SK-N-SH treated with all-trans-retinoic acid at 6 μM for 48 hours (cell line): ENCODE results near the gene KRT1.

ENCODE experiments used
- ATAC-seq: fragments of 200-7000 bp; cut with Tn5 transposase; 3 replicates; pipeline ENCODE4 v1.9.1; 2020; ENCODE audit warnings: mild to moderate bottlenecking, moderate library complexity
- ARNTL ChIP-seq: fragments of 450-650 bp; formaldehyde crosslinking; IDR thresholded peaks from 2 replicates; pipeline ENCODE4 v1.5.0; 2020; ENCODE audit warnings: low read depth, mild to moderate bottlenecking, moderate library complexity, borderline replicate concordance
- BACH2 ChIP-seq: fragments of 250-450 bp; sonication (Bioruptor Pico); IDR thresholded peaks from 2 replicates; pipeline ENCODE4 v1.9.0; 2021; ENCODE audit warnings: mild to moderate bottlenecking, borderline replicate concordance
- CREB5 ChIP-seq: fragments of 250-450 bp; sonication (Bioruptor Pico); IDR thresholded peaks from 2 replicates; pipeline ENCODE4 v1.5.1; 2020; ENCODE audit warnings: low read depth, mild to moderate bottlenecking, moderate library complexity
- CSDC2 ChIP-seq: fragments of 250-450 bp; sonication (Bioruptor Pico); IDR thresholded peaks from 2 replicates; pipeline ENCODE4 v1.5.0; 2020; ENCODE audit warnings: mild to moderate bottlenecking, moderate library complexity
- CSRNP3 ChIP-seq: fragments of 250-450 bp; sonication (Bioruptor Pico); IDR thresholded peaks from 2 replicates; pipeline ENCODE4 v1.5.1; 2021; ENCODE audit warnings: mild to moderate bottlenecking, moderate library complexity
- ESRRG ChIP-seq: fragments of 250-450 bp; sonication (Bioruptor Pico); IDR thresholded peaks from 2 replicates; pipeline ENCODE4 v1.6.1; 2021; ENCODE audit warnings: mild to moderate bottlenecking
- GLIS3 ChIP-seq: fragments of 250-450 bp; sonication (Bioruptor Pico); IDR thresholded peaks from 2 replicates; pipeline ENCODE4 v1.5.0; 2020; ENCODE audit warnings: mild to moderate bottlenecking, moderate library complexity
- ISL1 ChIP-seq: fragments of 250-450 bp; sonication (Bioruptor Pico); IDR thresholded peaks from 2 replicates; pipeline ENCODE4 v2.1.2; 2022; ENCODE audit warnings: mild to moderate bottlenecking, moderate library complexity
- OSR1 ChIP-seq: fragments of 250-450 bp; sonication (Bioruptor Pico); IDR thresholded peaks from 2 replicates; pipeline ENCODE4 v1.8.0; 2022; ENCODE audit warnings: moderate library complexity, mild to moderate bottlenecking, inconsistent platforms
- PATZ1 ChIP-seq: fragments of 250-450 bp; sonication (Bioruptor Pico); IDR thresholded peaks from 2 replicates; pipeline ENCODE4 v1.8.0; 2020; ENCODE audit warnings: mild to moderate bottlenecking, moderate library complexity, borderline replicate concordance
- POU6F1 ChIP-seq: fragments of 250-450 bp; sonication (Bioruptor Pico); IDR thresholded peaks from 2 replicates; pipeline ENCODE4 v1.8.0; 2021; ENCODE audit warnings: low read depth, mild to moderate bottlenecking, moderate library complexity, borderline replicate concordance
- PPARA ChIP-seq: fragments of 250-450 bp; sonication (Bioruptor Pico); IDR thresholded peaks from 2 replicates; pipeline ENCODE4 v1.5.0; 2020; ENCODE audit warnings: mild to moderate bottlenecking, borderline replicate concordance
- RARB ChIP-seq: fragments of 250-450 bp; sonication (Bioruptor Pico); IDR thresholded peaks from 2 replicates; pipeline ENCODE4 v1.8.0; 2021; ENCODE audit warnings: mild to moderate bottlenecking, moderate library complexity
- SNAI2 ChIP-seq: fragments of 250-450 bp; sonication (Bioruptor Pico); IDR thresholded peaks from 2 replicates; pipeline ENCODE4 v1.5.0; 2020; ENCODE audit warnings: mild to moderate bottlenecking, moderate library complexity
- TCF4 ChIP-seq: fragments of 250-450 bp; sonication (Bioruptor Pico); IDR thresholded peaks from 2 replicates; pipeline ENCODE4 v1.8.0; 2021; ENCODE audit warnings: mild to moderate bottlenecking, moderate library complexity, borderline replicate concordance
- TOX ChIP-seq: fragments of 250-450 bp; sonication (Bioruptor Pico); IDR thresholded peaks from 2 replicates; pipeline ENCODE4 v1.8.0; 2021; ENCODE audit warnings: mild to moderate bottlenecking, moderate library complexity, borderline replicate concordance
- TSHZ2 ChIP-seq: fragments of 250-450 bp; sonication (Bioruptor Pico); IDR thresholded peaks from 2 replicates; pipeline ENCODE4 v1.5.0; 2020; ENCODE audit warnings: mild to moderate bottlenecking, moderate library complexity
- ZC3H10 ChIP-seq: fragments of 250-450 bp; sonication (Bioruptor Pico); IDR thresholded peaks from 2 replicates; pipeline ENCODE4 v1.5.1; 2021; ENCODE audit warnings: mild to moderate bottlenecking, moderate library complexity
- ZFP3 ChIP-seq: fragments of 250-450 bp; sonication (Bioruptor Pico); IDR thresholded peaks from 2 replicates; pipeline ENCODE4 v1.5.0; 2020; ENCODE audit warnings: mild to moderate bottlenecking, moderate library complexity
- ZFP30 ChIP-seq: fragments of 450-650 bp; formaldehyde crosslinking; IDR thresholded peaks from 2 replicates; pipeline ENCODE4 v1.5.0; 2022; ENCODE audit warnings: mild to moderate bottlenecking, moderate library complexity
- ZNF70 ChIP-seq: fragments of 450-650 bp; formaldehyde crosslinking; IDR thresholded peaks from 2 replicates; pipeline ENCODE4 v1.5.0; 2020; ENCODE audit warnings: mild to moderate bottlenecking, moderate library complexity
- ZNF8 ChIP-seq: fragments of 450-650 bp; formaldehyde crosslinking; IDR thresholded peaks from 2 replicates; pipeline ENCODE4 v1.5.0; 2020; ENCODE audit warnings: mild to moderate bottlenecking, moderate library complexity

KRT1 gene

GRCh38 chr12:52675301-52675701, 4.9 kb downstream of the KRT1 start:
- TF ChIP-seq ZFP3 (CRISPR knock-in tag) (no peak), OSR1 (no peak), ARNTL (no peak), SNAI2 (no peak), TCF4 (CRISPR knock-in tag) (no peak), ZNF8 (no peak), CREB5 (CRISPR knock-in tag) (no peak), ZFP30 (CRISPR knock-in tag) (no peak), CSDC2 (CRISPR knock-in tag) (no peak), ZC3H10 (CRISPR knock-in tag) (no peak), POU6F1 (no peak), ZNF70 (CRISPR knock-in tag) (no peak), RARB (CRISPR knock-in tag) (no peak), TSHZ2 (CRISPR knock-in tag) (no peak), PATZ1 (no peak), CSRNP3 (CRISPR knock-in tag) (no peak)
- ATAC-seq = no peak

- ATAC-seq = no peak
- TF ChIP-seq PPARA (CRISPR knock-in tag) (no peak), TOX (CRISPR knock-in tag) (no peak), ZNF70 (CRISPR knock-in tag) (no peak), OSR1 (no peak), ZFP3 (CRISPR knock-in tag) (no peak), POU6F1 (no peak), CSRNP3 (CRISPR knock-in tag) (no peak), SNAI2 (no peak), GLIS3 (CRISPR knock-in tag) (no peak), CREB5 (CRISPR knock-in tag) (no peak), ESRRG (CRISPR knock-in tag) (no peak), RARB (CRISPR knock-in tag) (no peak), ZNF8 (no peak), ZFP30 (CRISPR knock-in tag) (no peak), ISL1 (no peak), BACH2 (no peak)
These were observed 5.8 kb downstream of the KRT1 start for GRCh38 chr12:52674433-52674775.
